ENCODE data around the gene PTPN9. TPM values are rescaled to one million over a fixed set of nuclear protein-coding genes. Genes with fewer than 3 reads are reported as not detected.

Gene PTPN9
- total and polyA plus RNA-seq, 2 of the 4 experiments (the other 2 are of a cell fraction) = 26.5 to 38.9 TPM

DNA sequence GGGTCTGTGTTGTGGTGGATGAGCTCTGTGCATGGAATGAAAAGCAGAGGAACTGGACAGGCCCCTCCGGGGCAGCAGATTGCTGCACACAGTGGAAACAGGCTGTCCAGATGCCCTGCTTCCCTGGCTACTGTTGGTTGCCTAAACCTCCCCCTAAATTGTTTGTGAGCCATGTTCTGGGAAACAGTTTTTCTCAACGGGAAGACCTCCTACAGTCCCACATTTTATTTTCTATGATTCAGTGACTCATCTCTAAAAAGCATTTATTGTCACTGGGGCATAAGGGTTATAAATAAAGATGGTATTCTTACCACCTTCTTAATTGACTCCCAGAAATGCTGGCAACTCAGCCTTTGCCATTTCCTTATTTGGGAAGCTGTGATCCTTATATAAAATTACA lies 20.3 kb upstream of the PTPN9 start:
- no peak for TF ChIP-seq CEBPB (IDR thresholded peaks at IDR 0.05; ENCODE audit: low read depth, low read length)
- no peak for TF ChIP-seq RCOR1 (IDR thresholded peaks at IDR 0.05; ENCODE audit: insufficient replicate concordance, low read length)
- no peak for TF ChIP-seq MAFK (IDR thresholded peaks at IDR 0.05; ENCODE audit: low read depth, low read length)
- no peak for TF ChIP-seq FOS (IDR thresholded peaks at IDR 0.05; ENCODE audit: low read depth, low read length)
- no peak for TF ChIP-seq RAD21 (IDR thresholded peaks at IDR 0.05; ENCODE audit: low read length)
- TF ChIP-seq MAZ (IDR thresholded peaks at IDR 0.05; ENCODE audit: borderline replicate concordance, low read depth, low read length) = no peak
- TF ChIP-seq, protein P1, sequence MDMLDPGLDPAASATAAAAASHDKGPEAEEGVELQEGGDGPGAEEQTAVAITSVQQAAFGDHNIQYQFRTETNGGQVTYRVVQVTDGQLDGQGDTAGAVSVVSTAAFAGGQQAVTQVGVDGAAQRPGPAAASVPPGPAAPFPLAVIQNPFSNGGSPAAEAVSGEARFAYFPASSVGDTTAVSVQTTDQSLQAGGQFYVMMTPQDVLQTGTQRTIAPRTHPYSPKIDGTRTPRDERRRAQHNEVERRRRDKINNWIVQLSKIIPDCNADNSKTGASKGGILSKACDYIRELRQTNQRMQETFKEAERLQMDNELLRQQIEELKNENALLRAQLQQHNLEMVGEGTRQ (IDR thresholded peaks at IDR 0.05; ENCODE audit: low read depth, low read length) = no peak
- no peak for TF ChIP-seq BHLHE40 (IDR thresholded peaks at IDR 0.05; ENCODE audit: low read depth, low read length)
- TF ChIP-seq CHD1 (IDR thresholded peaks at IDR 0.05; ENCODE audit: low read depth, low read length) = no peak

More for the DNA sequence above, 20.3 kb upstream of the PTPN9 start:
- intact Hi-C loops (cut with micrococcal nuclease) (no loop called here), in situ Hi-C loops (cut with MboI; ENCODE audit: low sequenced_read_pairs) (no loop called here), dilution Hi-C loops (cut with HindIII; ENCODE audit: low sequenced_read_pairs, unreplicated experiment) (no loop called here)
- no peak overlapping the region for H4K5ac ChIP-seq (ENCODE audit: low read depth, low read length)
- no peak overlapping the region for H2AFZ ChIP-seq (replicated peaks; ENCODE audit: low read length, poor library complexity)
- WGBS, 2 experiments (ENCODE audit: extremely low coverage in 2 of 2, insufficient read length in 1 of 2) = no CpG with 5 or more reads among the region's 2 CpGs
- ATAC-seq (ENCODE audit: low read depth) (no peak), DNase-seq (no peak)
- POLR2A ChIA-PET (ENCODE audit: unreplicated experiment) = no interaction called here
- H3K9me1 ChIP-seq (ENCODE audit: insufficient read depth, low read length) = peaks cover 7% of the 10 kb centered on the region; the same call in 1 of the 2 replicates
- peaks cover 44% of the 10 kb centered on the region for H3K36me3 ChIP-seq (ENCODE audit: control insufficient read depth, insufficient read depth, low read length)
- no peak overlapping the region for H2BK120ac ChIP-seq (ENCODE audit: low read depth, low read length)
- no peak overlapping the region for H3K4me3 ChIP-seq (ENCODE audit: insufficient read depth, low read depth, low read length)
- H4K8ac ChIP-seq (ENCODE audit: low read depth in 2 of 2, low read length in 2 of 2) = no peak overlapping the region
- no peak overlapping the region for H3K56ac ChIP-seq (ENCODE audit: extremely low read depth, insufficient read depth, low read length)
- H3K4ac ChIP-seq (ENCODE audit: low read depth, low read length) = no peak overlapping the region
- no TSS peak for BruUV-seq (replicated peaks)
- no peak overlapping the region for H3K18ac ChIP-seq (ENCODE audit: low read depth, low read length)
- no peak overlapping the region for H2AK5ac ChIP-seq (ENCODE audit: low read depth, low read length)
- no peaks in the 10 kb centered on the region for H3K4me1 ChIP-seq (ENCODE audit: control insufficient read depth, insufficient read depth, low read length)
- no peak overlapping the region for H3K14ac ChIP-seq (replicated peaks; ENCODE audit: low read depth, low read length)
- H4K91ac ChIP-seq (ENCODE audit: insufficient read depth, low read depth, low read length) = no peak overlapping the region
- H3K27ac ChIP-seq (ENCODE audit: insufficient read depth, low read length) = no peak overlapping the region
- H3K27me3 ChIP-seq (ENCODE audit: control insufficient read depth, insufficient read depth, low read length) = no peaks in the 10 kb centered on the region
- no peaks in the 10 kb centered on the region for H4K20me1 ChIP-seq (ENCODE audit: insufficient read depth, low read length)
- no peak overlapping the region for H2BK5ac ChIP-seq (ENCODE audit: low read depth, low read length, poor library complexity, severe bottlenecking)
- CTCF ChIA-PET = interaction anchor here (2.3 kb wide), 1 partner anchor 21 kb away, joined by 5 read pairs; the partner anchor contains the start of gene PTPN9
- H3K9me3 ChIP-seq (ENCODE audit: control insufficient read depth, insufficient read depth, low read length) = no peaks in the 10 kb centered on the region
- H3K23ac ChIP-seq (ENCODE audit: low read depth, low read length) = no peak overlapping the region
- no peak overlapping the region for H3K9ac ChIP-seq (ENCODE audit: low read depth, low read length)
- no peak overlapping the region for H2BK15ac ChIP-seq (ENCODE audit: low read depth, low read length)
- H3K79me1 ChIP-seq (ENCODE audit: low read depth in 1 of 2, low read length in 2 of 2) = peaks cover 0 to 4% of the 10 kb centered on the region in 2 experiments; a peak in 2 of 4 replicates
- H2AK9ac ChIP-seq (replicated peaks; ENCODE audit: low read depth, low read length, poor library complexity) = no peak overlapping the region
- no peak overlapping the region for H3K4me2 ChIP-seq (ENCODE audit: low read depth, low read length)
- no peak overlapping the region for H2BK20ac ChIP-seq (ENCODE audit: low read depth, low read length)
